NK-92 treated with Interleukin-12 subunit alpha and Interleukin-12 subunit beta, amount 100 ng/mL, for 24 hours (cell line): ENCODE results near the gene NTF4.
"Not testable (repeated sequence)": the region's sequence is repeated elsewhere in the genome, so short reads cannot be mapped to it uniquely, and the experiment has no call there.

Source experiments
- DNase-seq: peaks from one replicate; lab custom pipeline; 2025; lab: John Stamatoyannopoulos, UW

The NTF4 gene

DNA sequence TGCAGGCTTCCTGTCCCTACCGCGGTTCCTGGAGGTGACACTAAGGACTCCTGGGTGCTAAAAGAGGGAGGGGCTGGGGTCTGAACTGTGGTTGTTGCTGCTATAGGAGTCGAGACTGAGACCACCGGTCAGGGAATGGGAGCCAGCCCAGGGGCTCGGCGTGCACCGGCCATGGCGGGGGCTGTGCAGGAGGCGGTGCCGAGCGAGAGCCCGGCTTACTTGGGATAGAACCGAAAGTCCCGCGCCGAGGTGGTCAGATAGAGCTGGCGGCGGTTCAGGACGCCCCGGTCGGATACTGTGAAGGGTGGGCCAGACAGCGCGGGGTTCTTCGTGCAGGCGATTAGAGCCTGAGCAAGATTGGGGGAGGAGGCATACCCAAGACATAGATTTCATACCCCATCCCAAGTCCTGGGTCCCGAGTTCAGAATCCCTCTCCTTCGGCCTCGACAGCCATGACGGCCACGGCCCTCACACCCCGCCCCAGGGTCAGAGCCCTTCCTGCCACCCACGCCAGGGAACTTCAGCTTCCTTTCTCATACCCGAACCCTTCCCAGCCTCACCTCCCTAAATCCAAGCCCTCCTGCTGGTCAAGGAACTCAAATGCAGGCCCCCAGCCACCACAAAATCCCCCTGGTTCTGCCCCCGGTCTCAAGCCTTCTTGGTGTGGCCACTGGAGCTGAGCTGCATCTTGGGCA is 7.6 kb downstream of the NTF4 start:
- not testable (repeated sequence) for DNase-seq

DNA sequence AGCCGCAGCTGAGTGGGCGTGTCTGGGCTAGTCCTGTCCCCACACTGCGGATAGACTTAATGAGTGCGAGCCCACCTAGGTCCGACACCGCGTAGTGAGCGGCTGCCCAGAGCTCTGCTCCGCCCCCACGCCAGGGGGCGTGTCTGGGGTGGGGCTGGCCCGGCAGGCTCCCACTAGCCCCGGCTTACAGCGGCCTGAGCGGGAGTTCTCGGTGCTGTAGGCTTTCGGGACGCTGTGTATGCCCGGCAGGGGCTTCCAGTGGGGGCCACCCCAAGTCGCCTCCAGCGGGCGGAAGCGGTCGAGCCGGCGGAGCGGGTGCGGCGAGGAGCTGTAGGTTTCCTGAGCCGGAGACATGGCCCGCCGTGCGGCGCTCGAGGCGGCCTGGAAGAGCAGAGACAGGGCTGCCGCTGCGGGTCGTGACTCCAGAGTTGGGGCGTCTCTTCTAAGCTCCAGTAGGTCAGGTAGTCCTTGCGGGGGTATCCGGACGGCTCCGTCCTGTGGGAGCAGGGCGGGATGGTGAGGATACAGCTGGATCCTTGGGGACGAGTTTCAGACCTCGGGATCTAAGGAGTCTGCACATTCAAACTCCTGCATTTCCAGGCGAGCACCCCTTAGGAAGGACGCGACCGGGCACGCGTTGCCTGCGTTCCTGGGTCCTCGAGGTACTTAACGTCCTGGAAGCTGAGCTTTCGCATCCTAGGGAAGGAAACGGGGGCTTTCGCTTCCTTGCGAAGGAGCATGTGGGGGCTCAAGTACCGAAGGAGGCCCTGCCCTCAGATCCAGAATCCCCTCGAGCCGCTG is 8.3 kb downstream of the NTF4 start:
- no peak for DNase-seq

DNA sequence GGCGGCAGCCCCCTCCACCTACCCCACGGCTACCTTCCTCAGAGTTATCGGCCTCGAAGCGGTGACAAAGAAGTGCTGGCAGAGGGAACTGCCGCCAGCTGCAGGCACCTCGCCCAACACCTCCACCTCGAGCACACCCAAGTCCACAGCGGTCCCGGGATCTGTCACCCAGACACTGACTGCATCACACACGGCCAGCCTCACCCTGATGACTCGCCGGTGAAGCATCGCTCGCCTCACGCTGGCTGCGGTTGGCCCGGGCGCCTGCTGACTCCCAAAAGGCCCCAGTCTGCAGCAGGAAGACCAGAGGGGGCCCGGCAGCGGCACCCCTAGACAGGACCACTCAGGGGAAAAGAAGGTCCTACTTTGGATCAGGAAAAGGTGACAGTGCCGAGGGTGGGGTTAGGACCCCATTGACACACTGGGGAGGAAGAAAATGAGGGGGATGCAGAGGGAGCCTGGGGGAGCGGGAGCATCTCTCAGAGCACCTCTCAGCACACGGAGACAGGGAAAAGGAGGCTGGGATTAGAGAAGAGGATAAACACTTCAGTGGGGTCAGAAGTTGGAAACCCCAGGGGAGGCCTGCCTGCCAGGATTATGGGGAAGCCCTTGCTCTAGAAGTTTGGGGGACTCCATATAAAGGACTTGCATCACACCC is 14.1 kb downstream of the NTF4 start:
- DNase-seq: not testable (repeated sequence)

DNA sequence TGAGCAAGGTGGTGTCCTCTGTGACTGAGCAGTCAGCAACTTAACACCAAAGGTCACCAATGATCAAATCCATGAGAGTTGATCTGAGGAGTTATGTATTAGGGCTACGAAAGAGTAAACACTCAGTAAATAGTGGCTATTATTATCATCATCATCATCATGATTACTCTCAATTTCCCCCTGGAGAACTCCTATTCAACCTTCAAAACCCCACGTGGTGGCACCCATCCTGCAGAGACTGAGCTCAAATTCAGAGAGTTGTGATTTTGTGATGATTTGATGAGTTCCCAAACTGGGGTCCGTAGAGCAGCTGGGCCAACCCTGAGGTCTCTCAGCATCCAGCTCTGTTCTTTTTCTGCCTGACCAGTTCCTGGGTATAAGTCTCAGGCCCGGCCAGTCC is 14.8 kb downstream of the NTF4 start:
- DNase-seq: not testable (repeated sequence)

DNA sequence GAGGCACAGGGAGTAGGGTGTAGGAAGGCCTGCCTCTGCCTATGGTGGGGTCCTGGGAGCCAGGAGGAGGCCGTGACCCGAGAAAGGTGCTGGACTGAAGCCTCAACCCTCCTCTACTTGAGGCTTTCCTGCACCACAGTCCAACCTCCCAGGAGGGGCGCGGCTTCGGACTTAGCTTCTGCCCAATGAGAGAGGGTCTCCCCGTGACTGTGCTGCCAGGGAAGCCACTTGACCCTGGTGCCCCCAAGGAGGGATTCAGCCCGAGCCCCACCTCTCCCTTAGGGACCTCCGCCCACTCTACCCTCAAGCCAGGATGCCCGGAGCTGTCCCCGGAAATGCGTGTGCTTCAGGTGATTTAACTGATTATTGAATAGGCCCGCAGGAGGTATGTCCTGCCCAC is 15.6 kb downstream of the NTF4 start, which contains the start of gene CGB8:
Gene CGB8 (minus strand): TSS at position 101 of the 400 bp plus-strand sequence. CDS start 372 bp downstream, outside the sequence.
- DNase-seq: not testable (repeated sequence)

DNA sequence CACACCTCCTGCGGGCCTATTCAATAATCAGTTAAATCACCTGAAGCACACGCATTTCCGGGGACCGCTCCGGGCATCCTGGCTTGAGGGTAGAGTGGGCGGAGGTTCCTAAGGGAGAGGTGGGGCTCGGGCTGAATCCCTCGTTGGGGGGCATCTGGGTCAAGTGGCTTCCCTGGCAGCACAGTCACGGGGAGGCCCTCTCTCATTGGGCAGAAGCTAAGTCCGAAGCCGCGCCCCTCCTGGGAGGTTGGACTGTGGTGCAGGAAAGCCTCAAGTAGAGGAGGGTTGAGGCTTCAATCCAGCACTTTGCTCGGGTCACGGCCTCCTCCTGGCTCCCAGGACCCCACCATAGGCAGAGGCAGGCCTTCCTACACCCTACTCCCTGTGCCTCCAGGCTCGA is 21.1 kb downstream of the NTF4 start, which contains the start of gene CGB5:
Gene CGB5 (plus strand): TSS at position 301 of the 400 bp plus-strand sequence. CDS start 362 bp downstream, outside the sequence.
- DNase-seq: not testable (repeated sequence)

DNA sequence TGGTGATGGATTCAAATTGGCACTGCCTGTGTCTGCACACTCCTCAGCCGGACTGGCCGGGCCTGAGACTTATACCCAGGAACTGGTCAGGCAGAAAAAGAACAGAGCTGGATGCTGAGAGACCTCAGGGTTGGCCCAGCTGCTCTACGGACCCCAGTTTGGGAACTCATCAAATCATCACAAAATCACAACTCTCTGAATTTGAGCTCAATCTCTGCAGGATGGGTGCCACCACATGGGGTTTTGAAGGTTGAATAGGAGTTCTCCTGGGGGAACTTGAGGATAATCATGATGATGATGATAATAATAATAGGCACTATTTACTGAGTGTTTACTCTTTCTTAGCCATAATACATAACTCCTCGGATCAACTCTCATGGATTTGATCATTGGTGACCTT is 22.0 kb downstream of the NTF4 start:
- DNase-seq: not testable (repeated sequence)

DNA sequence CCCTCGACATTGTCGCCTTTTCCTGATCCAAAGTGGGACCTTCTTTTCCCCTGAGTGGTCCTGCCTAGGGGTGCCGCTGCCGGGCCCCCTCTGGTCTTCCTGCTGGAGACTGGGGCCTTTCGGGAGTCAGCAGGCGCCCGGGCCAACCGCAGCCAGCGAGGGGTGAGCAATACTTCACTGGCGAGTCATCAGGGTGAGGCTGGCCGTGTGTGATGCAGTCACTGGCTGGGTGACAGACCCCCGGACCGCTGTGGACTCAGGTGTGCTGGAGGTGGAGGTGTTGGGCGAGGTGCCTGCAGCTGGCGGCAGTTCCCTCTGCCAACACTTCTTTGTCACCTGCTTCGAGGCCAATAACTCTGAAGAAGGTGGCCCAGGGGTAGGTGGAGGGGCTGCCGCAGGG is 22.4 kb downstream of the NTF4 start:
- no peak for DNase-seq

DNA sequence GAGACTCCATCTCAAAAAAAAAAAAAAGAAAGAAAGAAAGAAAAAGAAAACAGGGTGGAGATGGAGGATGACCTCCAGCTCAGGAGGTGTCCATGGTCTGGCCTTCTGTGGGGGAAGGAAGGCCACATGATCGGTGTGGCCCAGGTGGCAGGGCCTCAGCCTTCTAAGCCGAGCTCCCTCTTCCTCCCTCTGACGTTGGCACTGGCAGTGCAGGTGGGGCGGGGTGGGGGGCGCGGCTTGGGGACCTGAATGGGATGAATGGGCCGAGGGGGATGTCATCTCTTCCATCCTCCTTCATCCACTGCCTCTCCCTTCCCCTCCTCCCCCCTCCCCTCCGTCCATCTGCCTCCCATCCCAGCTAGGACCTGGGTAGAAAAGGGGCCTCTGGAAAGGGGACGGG is 24.9 kb downstream of the NTF4 start:
- DNase-seq: not testable (repeated sequence)

DNA sequence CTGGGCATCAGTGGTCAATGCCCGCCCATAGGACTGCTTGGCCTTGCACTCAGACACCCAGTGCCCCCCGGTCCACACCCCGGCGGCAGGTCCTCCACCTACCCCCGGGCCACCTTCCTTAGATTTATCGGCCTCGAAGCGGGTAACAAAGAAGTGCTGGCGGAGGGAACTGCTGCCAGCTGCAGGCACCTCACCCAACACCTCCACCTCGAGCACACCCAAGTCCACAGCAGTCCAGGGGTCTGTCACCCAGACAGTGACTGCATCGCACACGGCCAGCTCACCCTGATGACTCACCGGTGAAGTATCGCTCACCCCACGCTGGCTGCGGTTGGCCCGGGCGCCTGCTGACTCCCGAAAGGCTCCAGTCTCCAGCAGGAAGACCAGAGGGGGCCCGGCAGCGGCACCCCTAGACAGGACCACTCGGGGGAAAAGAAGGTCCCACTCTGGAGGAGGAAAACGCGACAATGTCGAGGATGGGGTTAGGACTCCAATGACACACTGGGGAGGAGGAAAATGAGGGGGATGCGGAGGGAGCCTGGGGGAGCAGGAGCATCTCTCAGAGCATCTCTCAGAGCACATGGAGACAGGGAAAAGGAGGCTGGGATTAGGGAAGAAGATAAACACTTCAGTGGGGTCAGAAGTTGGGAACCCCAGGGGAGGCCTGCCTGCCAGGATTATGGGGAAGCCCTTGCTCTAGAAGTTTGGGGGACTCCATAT is 25.9 kb downstream of the NTF4 start:
- DNase-seq: not testable (repeated sequence)

DNA sequence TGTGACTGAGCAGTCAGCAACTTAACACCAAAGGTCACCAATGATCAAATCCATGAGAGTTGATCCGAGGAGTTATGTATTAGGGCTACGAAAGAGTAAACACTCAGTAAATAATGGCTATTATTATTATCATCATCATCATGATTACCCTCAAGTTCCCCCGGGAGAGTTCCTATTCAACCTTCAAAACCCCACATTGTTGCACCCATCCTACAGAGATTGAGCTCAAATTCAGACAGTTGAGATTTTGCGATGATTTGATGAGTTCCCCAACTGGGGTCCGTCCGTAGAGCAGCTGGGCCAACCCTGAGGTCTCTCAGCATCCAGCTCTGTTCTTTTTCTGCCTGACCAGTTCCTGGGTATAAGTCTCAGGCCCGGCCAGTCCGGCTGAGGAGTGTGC is 26.5 kb downstream of the NTF4 start:
- not testable (repeated sequence) for DNase-seq

DNA sequence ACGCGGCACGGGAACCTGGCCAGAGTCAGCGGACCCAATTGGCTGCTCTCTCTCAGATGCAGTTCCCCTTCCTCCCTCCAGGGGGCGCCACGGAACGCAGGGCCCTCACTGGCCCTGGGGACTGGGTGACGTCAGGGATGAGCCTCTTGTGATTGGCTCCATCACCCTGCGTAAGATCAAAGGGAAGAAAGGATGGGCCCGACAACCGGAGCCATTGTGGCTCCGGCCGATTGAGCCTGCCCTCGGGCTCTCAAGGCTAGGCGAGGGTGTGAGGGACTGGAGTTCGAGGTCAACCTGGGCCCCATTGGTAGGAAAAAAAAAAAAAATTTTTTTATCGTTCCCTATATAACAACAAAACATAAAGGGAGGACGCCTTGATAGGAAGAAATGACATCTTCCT is 27.8 kb downstream of the NTF4 start, which contains the start of gene CGB1:
Gene CGB1 (minus strand): TSS at position 81 of the 400 bp plus-strand sequence. CDS start 184 bp downstream, outside the sequence.
- not testable (repeated sequence) for DNase-seq

DNA sequence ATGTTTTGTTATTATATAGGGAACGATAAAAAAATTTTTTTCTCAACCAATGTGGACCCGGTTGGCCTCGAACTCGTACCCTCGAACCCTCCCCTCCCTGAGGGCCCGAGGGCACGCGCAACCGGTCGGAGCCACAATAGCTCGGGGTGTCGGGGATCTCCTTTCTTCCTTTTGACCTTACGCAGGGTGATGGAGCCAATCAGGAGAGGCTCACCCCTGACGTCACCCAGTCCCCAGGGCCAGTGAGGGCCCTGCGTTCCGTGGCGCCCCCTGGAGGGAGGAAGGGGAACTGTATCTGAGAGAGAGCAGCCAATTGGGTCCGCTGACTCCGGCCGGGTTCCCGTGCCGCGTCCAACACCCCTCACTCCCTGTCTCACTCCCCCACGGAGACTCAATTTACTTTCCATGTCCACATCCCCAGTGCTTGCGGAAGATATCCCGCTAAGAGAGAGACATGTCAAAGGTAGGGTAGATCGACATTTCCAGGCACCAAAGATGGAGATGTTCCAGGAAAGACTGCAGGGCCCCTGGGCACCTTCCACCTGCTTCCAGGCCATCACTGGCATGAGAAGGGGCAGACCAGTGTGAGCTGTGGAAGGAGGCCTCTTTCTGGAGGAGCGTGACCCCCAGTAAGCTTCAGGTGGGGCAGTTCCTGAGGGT is 32.8 kb downstream of the NTF4 start, which contains the start of gene CGB2:
Gene CGB2 (plus strand): TSS at position 249 of the 660 bp plus-strand sequence. CDS start 206 bp downstream, at position 455.
- not testable (repeated sequence) for DNase-seq

DNA sequence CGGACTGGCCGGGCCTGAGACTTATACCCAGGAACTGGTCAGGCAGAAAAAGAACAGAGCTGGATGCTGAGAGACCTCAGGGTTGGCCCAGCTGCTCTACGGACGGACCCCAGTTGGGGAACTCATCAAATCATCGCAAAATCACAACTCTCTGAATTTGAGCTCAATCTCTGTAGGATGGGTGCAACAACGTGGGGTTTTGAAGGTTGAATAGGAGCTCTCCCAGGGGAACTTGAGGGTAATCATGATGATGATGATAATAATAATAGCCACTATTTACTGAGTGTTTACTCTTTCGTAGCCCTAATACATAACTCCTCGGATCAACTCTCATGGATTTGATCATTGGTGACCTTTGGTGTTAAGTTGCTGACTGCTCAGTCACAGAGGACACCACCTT is 34.3 kb downstream of the NTF4 start:
- DNase-seq: not testable (repeated sequence)

DNA sequence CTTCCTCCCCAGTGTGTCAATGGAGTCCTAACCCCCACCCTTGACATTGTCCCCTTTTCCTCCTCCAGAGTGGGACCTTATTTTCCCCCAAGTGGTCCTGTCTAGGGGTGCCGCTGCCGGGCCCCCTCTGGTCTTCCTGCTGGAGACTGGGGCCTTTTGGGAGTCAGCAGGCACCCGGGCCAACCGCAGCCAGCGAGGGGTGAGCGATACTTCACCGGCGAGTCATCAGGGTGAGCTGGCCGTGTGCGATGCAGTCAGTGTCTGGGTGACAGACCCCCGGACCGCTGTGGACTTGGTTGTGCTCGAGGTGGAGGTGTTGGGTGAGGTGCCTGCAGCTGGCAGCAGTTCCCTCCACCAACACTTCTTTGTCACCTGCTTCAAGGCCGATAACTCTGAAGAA is 34.9 kb downstream of the NTF4 start:
- DNase-seq: not testable (repeated sequence)

DNA sequence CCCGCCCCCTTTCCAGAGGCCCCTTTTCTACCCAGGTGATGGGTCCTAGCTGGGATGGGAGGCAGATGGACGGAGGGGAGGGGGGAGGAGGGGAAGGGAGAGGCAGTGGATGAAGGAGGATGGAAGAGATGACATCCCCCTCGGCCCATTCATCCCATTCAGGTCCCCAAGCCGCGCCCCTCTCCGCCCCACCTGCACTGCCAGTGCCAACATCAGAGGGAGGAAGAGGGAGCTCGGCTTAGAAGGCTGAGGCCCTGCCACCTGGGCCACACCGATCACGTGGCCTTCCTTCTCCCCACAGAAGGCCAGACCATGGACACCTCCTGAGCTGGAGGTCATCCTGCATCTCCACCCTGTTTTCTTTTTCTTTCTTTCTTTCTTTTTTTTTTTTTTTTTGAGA is 35.9 kb downstream of the NTF4 start:
- DNase-seq: not testable (repeated sequence)

DNA sequence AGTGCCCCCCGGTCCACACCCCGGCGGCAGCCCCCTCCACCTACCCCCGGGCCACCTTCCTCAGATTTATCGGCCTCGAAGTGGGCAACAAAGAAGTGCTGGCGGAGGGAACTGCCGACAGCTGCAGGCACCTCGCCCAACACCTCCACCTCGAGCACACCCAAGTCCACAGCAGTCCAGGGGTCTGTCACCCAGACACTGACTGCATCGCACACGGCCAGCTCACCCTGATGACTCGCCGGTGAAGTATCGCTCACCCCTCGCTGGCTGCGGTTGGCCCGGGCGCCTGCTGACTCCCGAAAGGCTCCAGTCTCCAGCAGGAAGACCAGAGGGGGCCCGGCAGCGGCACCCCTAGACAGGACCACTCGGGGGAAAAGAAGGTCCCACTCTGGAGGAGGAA is 39.0 kb downstream of the NTF4 start:
- not testable (repeated sequence) for DNase-seq

DNA sequence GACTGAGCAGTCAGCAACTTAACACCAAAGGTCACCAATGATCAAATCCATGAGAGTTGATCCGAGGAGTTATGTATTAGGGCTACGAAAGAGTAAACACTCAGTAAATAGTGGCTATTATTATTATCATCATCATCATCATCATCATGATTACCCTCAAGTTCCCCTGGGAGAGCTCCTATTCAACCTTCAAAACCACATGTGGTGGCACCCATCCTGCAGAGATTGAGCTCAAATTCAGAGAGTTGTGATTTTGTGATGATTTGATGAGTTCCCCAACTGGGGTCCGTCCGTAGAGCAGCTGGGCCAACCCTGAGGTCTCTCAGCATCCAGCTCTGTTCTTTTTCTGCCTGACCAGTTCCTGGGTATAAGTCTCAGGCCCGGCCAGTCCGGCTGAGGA is 39.5 kb downstream of the NTF4 start:
- DNase-seq: not testable (repeated sequence)

DNA sequence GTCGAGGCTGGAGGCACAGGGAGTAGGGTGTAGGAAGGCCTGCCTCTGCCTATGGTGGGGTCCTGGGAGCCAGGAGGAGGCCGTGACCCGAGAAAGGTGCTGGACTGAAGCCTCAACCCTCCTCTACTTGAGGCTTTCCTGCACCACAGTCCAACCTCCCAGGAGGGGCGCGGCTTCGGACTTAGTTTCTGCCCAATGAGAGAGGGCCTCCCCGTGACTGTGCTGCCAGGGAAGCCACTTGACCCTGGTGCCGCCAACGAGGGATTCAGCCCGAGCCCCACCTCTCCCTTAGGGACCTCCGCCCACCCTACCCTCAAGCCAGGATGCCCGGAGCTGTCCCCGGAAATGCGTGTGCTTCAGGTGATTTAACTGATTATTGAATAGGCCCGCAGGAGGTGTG is 40.4 kb downstream of the NTF4 start, which contains the start of gene CGB3:
Gene CGB3 (minus strand): TSS at position 101 of the 400 bp plus-strand sequence. CDS start 362 bp downstream, outside the sequence.
- DNase-seq: not testable (repeated sequence)

DNA sequence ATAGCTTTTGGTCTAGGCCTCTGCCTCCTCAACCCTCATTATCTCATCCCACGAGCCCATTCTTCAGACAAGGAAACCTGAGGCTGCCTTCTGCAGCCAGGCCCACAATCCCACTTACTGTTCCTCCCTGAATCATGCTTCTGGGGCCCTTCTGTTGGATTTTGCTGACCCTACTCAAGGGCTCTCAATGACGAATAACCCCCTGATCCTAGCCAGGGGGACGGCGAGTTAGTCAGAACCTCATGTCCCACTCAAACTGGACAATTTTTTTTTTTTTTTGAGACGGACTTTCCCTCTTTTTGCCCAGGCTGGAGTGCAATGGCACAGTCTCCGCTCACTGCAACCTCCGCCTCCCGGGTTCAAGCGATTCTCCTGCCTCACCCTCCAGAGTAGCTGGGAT is 42.5 kb downstream of the NTF4 start:
- no peak for DNase-seq
